BJ (cell line): Measurements from ENCODE around the gene ADRA1B. TPM values are rescaled to one million over a fixed set of nuclear protein-coding genes. Genes with fewer than 3 reads are reported as not detected.

Experiments used
- CTCF ChIA-PET: fragments of 350-600 bp; formaldehyde crosslinking; extraction: SDS; loops from one replicate; lab custom pipeline; 2021; ENCODE audit warnings: antibody characterized with exemption, inconsistent platforms; lab: Yijun Ruan, JAX
- POLR2A ChIA-PET: fragments of 300-600 bp; sonication (Branson Sonifier 250); formaldehyde crosslinking; extraction: SDS; loops from one replicate; lab custom pipeline; 2021; ENCODE audit warnings: antibody characterized with exemption; lab: Charles Lee
- DNase-seq: peaks from one replicate; pipeline ENCODE4 v3.0.0-alpha.2; 2011; ENCODE audit warnings: low read depth
- H3K27me3 ChIP-seq: 2 replicates; pipeline ENCODE4 v1.6.0; 2011; ENCODE audit warnings: low read length; ENCODE audit not compliant: control insufficient read depth, insufficient read depth
- H3K36me3 ChIP-seq: 2 replicates; pipeline ENCODE4 v1.5.1; 2011; ENCODE audit warnings: low read length; ENCODE audit not compliant: control insufficient read depth, insufficient read depth
- H3K4me3 ChIP-seq: 2 replicates; pipeline ENCODE4 v1.5.1; 2011; ENCODE audit warnings: low read depth, mild to moderate bottlenecking, control low read depth, low read length
- CTCF ChIP-seq: IDR thresholded peaks from 2 replicates; pipeline ENCODE4 v1.5.1; 2011; ENCODE audit warnings: low read depth, mild to moderate bottlenecking, control low read depth, inconsistent platforms, low read length, moderate library complexity; ENCODE audit not compliant: insufficient read depth
- polyA plus RNA-seq: library from polyadenylated mRNA; depleted of rRNA; stranded (reverse); fragments of >200 nt; gene quantifications from 2 replicates; pipeline ENCODE4 v1.2.3, GENCODE V29; 2011

Gene ADRA1B
- polyA plus RNA-seq, 1 experiment = 2.1 TPM

- ChIA-PET POLR2A (no interaction called here), CTCF (interaction anchor here (0.9 to 1.4 kb wide), 3 partner anchors 13 to 527 kb away, joined by 3 to 4 read pairs (median 4); no protein-coding TSS in a partner anchor)
- Histone ChIP-seq H3K4me3 (no peak overlapping the region), H3K36me3 (no peaks in the 10 kb centered on the region), H3K27me3 (no peaks in the 10 kb centered on the region)
- no peak for TF ChIP-seq CTCF
- no peak for DNase-seq
Measured at GRCh38 chr5:159971514-159971913, 55.2 kb downstream of the ADRA1B start.

GRCh38 chr5:159971931-159972461, 55.7 kb downstream of the ADRA1B start:
- DNase-seq = no peak
- POLR2A ChIA-PET = no interaction called here
- no peak for TF ChIP-seq CTCF
- Histone ChIP-seq H3K27me3 (no peaks in the 10 kb centered on the region), H3K36me3 (no peaks in the 10 kb centered on the region), H3K4me3 (no peak overlapping the region)
- CTCF ChIA-PET = interaction anchor here (0.9 to 1.4 kb wide), 3 partner anchors 13 to 527 kb away, joined by 3 to 4 read pairs (median 4); no protein-coding TSS in a partner anchor

GRCh38 chr5:159972538-159973362, 56.5 kb downstream of the ADRA1B start:
- POLR2A ChIA-PET = no interaction called here
- CTCF ChIA-PET = interaction anchor here (1.4 to 5.0 kb wide), 3 partner anchors 14 to 528 kb away, joined by 4 to 32 read pairs (median 4); no protein-coding TSS in a partner anchor
- H3K36me3 ChIP-seq = no peaks in the 10 kb centered on the region
- H3K4me3 ChIP-seq = no peak overlapping the region
- no peaks in the 10 kb centered on the region for H3K27me3 ChIP-seq
- no peak for TF ChIP-seq CTCF
- no peak for DNase-seq

GRCh38 chr5:159975462-159976019, 59.3 kb downstream of the ADRA1B start:
- peak; percentile 89 for DNase-seq
- Histone ChIP-seq H3K36me3 (no peaks in the 10 kb centered on the region), H3K27me3 (no peaks in the 10 kb centered on the region), H3K4me3 (no peak overlapping the region)
- ChIA-PET POLR2A (interaction anchor here (0.8 kb wide), 1 partner anchor 11 kb away, joined by 3 read pairs; no protein-coding TSS in a partner anchor), CTCF (interaction anchor here (0.6 to 5.0 kb wide), 7 partner anchors 11 to 797 kb away, joined by 3 to 32 read pairs (median 3); partner anchors contain the start of gene ADRA1B)
- peak; percentile 78 for TF ChIP-seq CTCF

GRCh38 chr5:159976921-159977320, 60.6 kb downstream of the ADRA1B start:
- Histone ChIP-seq H3K36me3 (no peaks in the 10 kb centered on the region), H3K27me3 (no peaks in the 10 kb centered on the region), H3K4me3 (no peak overlapping the region)
- POLR2A ChIA-PET = no interaction called here
- DNase-seq = no peak
- CTCF ChIA-PET = interaction anchor here (5.0 kb wide), 1 partner anchor 10 kb away, joined by 32 read pairs; no protein-coding TSS in a partner anchor
- TF ChIP-seq CTCF = no peak
